Measurements from ENCODE around the gene SPEF2.

DNA sequence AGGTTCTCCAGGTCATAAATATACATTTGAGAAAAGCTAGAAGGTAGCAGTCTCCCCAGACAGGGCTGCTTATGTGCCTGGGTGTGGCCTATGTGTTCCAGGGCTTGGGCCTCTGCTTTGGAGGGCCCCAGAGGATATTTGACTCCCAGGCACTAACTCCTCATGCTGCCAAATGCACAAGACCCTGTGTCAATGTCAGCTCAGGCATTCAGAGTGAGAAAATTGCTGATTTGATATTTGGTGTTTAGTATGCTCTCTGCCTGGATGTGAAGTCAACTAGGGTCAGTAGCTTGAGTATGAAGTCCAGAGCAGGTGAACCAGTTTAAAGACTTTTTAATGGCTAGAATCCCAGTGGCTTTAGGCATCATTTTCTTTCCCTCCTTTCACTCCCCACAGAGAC lies 181.5 kb downstream of the SPEF2 start:
- TF ChIP-seq SP1 (IDR thresholded peaks at IDR 0.05) = no peak
- TF ChIP-seq, protein P1, sequence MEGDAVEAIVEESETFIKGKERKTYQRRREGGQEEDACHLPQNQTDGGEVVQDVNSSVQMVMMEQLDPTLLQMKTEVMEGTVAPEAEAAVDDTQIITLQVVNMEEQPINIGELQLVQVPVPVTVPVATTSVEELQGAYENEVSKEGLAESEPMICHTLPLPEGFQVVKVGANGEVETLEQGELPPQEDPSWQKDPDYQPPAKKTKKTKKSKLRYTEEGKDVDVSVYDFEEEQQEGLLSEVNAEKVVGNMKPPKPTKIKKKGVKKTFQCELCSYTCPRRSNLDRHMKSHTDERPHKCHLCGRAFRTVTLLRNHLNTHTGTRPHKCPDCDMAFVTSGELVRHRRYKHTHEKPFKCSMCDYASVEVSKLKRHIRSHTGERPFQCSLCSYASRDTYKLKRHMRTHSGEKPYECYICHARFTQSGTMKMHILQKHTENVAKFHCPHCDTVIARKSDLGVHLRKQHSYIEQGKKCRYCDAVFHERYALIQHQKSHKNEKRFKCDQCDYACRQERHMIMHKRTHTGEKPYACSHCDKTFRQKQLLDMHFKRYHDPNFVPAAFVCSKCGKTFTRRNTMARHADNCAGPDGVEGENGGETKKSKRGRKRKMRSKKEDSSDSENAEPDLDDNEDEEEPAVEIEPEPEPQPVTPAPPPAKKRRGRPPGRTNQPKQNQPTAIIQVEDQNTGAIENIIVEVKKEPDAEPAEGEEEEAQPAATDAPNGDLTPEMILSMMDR (IDR thresholded peaks at IDR 0.05; ENCODE audit: low read depth, low read length, missing input control) = no peak
- no peak for TF ChIP-seq GABPA (IDR thresholded peaks at IDR 0.05 in 1 of 2, conservative IDR thresholded peaks at IDR 0.05 in 1 of 2)
- TF ChIP-seq, protein P2, sequence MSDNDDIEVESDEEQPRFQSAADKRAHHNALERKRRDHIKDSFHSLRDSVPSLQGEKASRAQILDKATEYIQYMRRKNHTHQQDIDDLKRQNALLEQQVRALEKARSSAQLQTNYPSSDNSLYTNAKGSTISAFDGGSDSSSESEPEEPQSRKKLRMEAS (IDR thresholded peaks at IDR 0.05) = no peak
- TF ChIP-seq JUND (IDR thresholded peaks at IDR 0.05) = no peak
- TF ChIP-seq, protein P3, sequence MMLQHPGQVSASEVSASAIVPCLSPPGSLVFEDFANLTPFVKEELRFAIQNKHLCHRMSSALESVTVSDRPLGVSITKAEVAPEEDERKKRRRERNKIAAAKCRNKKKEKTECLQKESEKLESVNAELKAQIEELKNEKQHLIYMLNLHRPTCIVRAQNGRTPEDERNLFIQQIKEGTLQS (IDR thresholded peaks at IDR 0.05) = no peak
- no peak for TF ChIP-seq TAF1 (conservative IDR thresholded peaks at IDR 0.05)
- TF ChIP-seq, protein P4, sequence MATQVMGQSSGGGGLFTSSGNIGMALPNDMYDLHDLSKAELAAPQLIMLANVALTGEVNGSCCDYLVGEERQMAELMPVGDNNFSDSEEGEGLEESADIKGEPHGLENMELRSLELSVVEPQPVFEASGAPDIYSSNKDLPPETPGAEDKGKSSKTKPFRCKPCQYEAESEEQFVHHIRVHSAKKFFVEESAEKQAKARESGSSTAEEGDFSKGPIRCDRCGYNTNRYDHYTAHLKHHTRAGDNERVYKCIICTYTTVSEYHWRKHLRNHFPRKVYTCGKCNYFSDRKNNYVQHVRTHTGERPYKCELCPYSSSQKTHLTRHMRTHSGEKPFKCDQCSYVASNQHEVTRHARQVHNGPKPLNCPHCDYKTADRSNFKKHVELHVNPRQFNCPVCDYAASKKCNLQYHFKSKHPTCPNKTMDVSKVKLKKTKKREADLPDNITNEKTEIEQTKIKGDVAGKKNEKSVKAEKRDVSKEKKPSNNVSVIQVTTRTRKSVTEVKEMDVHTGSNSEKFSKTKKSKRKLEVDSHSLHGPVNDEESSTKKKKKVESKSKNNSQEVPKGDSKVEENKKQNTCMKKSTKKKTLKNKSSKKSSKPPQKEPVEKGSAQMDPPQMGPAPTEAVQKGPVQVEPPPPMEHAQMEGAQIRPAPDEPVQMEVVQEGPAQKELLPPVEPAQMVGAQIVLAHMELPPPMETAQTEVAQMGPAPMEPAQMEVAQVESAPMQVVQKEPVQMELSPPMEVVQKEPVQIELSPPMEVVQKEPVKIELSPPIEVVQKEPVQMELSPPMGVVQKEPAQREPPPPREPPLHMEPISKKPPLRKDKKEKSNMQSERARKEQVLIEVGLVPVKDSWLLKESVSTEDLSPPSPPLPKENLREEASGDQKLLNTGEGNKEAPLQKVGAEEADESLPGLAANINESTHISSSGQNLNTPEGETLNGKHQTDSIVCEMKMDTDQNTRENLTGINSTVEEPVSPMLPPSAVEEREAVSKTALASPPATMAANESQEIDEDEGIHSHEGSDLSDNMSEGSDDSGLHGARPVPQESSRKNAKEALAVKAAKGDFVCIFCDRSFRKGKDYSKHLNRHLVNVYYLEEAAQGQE (IDR thresholded peaks at IDR 0.05) = no peak
- TF ChIP-seq EGR1 (IDR thresholded peaks at IDR 0.05; ENCODE audit: low read depth in 2 of 2) = no peak
- TF ChIP-seq FOXA1 (IDR thresholded peaks at IDR 0.05) = no peak
- TF ChIP-seq, protein P5, sequence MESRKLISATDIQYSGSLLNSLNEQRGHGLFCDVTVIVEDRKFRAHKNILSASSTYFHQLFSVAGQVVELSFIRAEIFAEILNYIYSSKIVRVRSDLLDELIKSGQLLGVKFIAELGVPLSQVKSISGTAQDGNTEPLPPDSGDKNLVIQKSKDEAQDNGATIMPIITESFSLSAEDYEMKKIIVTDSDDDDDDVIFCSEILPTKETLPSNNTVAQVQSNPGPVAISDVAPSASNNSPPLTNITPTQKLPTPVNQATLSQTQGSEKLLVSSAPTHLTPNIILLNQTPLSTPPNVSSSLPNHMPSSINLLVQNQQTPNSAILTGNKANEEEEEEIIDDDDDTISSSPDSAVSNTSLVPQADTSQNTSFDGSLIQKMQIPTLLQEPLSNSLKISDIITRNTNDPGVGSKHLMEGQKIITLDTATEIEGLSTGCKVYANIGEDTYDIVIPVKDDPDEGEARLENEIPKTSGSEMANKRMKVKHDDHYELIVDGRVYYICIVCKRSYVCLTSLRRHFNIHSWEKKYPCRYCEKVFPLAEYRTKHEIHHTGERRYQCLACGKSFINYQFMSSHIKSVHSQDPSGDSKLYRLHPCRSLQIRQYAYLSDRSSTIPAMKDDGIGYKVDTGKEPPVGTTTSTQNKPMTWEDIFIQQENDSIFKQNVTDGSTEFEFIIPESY (IDR thresholded peaks at IDR 0.05) = no peak
- no peak for TF ChIP-seq RAD21 (IDR thresholded peaks at IDR 0.05)

Measured in liver (tissue), 3 donors.